Uterus (tissue), 2 donors: ENCODE measurements around the gene PMM2.

Experiments
- POLR2A ChIP-seq, 2 donors: fragments of 450-650 bp; IDR thresholded peaks; one replicate each; pipeline ENCODE4 v1.6.1; 2016; ENCODE audit warnings: antibody characterized with exemption in 2 of 2, mild to moderate bottlenecking in 1 of 2, moderate library complexity in 1 of 2
- TF ChIP-seq, protein P1 (sequence below), 4 experiments: fragments of 200-600 bp in 2 of 4; fragments of 450-650 bp in 2 of 4; sonication (generic) in 2 of 4; IDR thresholded peaks; one replicate each; pipeline ENCODE4 v1.5.1; 2016 to 2019; ENCODE audit warnings: antibody characterized with exemption in 4 of 4, mild to moderate bottlenecking in 2 of 4, moderate library complexity in 1 of 4

DNA sequence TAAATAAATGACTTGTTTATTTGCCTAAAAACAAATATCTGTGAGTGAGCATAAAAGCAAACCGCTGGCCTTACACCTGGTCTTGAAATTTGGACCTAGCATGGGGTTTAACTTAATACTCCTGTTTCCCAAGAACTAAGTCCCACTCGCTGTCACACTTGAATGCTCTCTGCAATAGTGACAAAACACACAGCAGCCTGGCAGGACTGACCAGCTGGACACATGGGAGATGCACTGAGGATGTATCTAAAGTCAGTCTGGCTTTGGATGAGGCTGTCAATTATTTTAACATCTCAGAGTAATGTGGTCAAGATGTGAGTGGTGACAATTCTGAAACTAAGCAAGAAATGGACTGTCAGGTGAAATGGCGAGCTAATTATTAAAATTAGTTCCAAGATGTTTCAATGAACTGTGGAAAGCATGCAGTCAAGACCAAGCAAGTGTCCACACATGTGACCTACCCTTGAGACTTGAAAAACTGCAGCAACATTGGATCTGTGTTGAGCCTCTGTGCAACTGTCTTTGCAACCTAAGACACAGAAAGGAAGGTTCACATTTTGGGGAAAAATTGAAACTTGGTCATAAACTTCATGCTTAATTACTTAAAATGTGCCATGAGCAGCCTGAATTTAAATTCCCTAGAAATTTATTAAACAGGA, 101.2 kb downstream of the PMM2 start:
- TF ChIP-seq, protein P1, sequence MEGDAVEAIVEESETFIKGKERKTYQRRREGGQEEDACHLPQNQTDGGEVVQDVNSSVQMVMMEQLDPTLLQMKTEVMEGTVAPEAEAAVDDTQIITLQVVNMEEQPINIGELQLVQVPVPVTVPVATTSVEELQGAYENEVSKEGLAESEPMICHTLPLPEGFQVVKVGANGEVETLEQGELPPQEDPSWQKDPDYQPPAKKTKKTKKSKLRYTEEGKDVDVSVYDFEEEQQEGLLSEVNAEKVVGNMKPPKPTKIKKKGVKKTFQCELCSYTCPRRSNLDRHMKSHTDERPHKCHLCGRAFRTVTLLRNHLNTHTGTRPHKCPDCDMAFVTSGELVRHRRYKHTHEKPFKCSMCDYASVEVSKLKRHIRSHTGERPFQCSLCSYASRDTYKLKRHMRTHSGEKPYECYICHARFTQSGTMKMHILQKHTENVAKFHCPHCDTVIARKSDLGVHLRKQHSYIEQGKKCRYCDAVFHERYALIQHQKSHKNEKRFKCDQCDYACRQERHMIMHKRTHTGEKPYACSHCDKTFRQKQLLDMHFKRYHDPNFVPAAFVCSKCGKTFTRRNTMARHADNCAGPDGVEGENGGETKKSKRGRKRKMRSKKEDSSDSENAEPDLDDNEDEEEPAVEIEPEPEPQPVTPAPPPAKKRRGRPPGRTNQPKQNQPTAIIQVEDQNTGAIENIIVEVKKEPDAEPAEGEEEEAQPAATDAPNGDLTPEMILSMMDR (IDR thresholded peaks at IDR 0.05) = no peak
- no peak for TF ChIP-seq POLR2A (IDR thresholded peaks at IDR 0.05)
